Parathyroid adenoma (tissue), 2 donors: ENCODE results near the gene ECI2.
"Not testable (repeated sequence)": the region's sequence is repeated elsewhere in the genome, so short reads cannot be mapped to it uniquely, and the experiment has no call there.

ENCODE experiments used
- H2AFZ ChIP-seq: fragments of 300-600 bp; sonication (generic); one replicate; pipeline ENCODE4 v1.7.0; 2017; ENCODE audit warnings: antibody characterized with exemption, mild to moderate bottlenecking
- H3K27ac ChIP-seq: fragments of 300-600 bp; sonication (generic); one replicate; pipeline ENCODE4 v1.7.0; 2017
- H3K27me3 ChIP-seq: fragments of 300-600 bp; sonication (generic); one replicate; pipeline ENCODE4 v1.7.0; 2017; ENCODE audit warnings: low read length; ENCODE audit not compliant: control insufficient read depth, insufficient read depth
- H3K36me3 ChIP-seq: fragments of 300-600 bp; sonication (generic); one replicate; pipeline ENCODE4 v1.7.0; 2017; ENCODE audit warnings: low read length; ENCODE audit not compliant: control insufficient read depth, insufficient read depth
- H3K4me1 ChIP-seq: fragments of 300-600 bp; sonication (generic); one replicate; pipeline ENCODE4 v1.7.0; 2017; ENCODE audit warnings: control low read depth
- H3K4me2 ChIP-seq: fragments of 300-600 bp; sonication (generic); one replicate; pipeline ENCODE4 v1.7.0; 2017; ENCODE audit warnings: low read length
- H3K4me3 ChIP-seq: fragments of 300-600 bp; sonication (generic); one replicate; pipeline ENCODE4 v1.7.0; 2017; ENCODE audit warnings: low read depth, low read length
- H3K79me2 ChIP-seq: fragments of 300-600 bp; sonication (generic); one replicate; pipeline ENCODE4 v1.7.0; 2017; ENCODE audit warnings: control low read depth
- H3K9ac ChIP-seq: fragments of 300-600 bp; sonication (generic); one replicate; pipeline ENCODE4 v1.7.0; 2017; ENCODE audit warnings: mild to moderate bottlenecking
- H3K9me3 ChIP-seq: fragments of 300-600 bp; sonication (generic); one replicate; pipeline ENCODE4 v1.7.0; 2017; ENCODE audit warnings: low read length; ENCODE audit not compliant: control insufficient read depth
- CTCF ChIP-seq: fragments of 300-600 bp; sonication (generic); IDR thresholded peaks from one replicate; pipeline ENCODE4 v1.7.0; 2017; ENCODE audit warnings: antibody characterized with exemption, mild to moderate bottlenecking
- donor health status: primary hyperparathyroidism.

Gene ECI2

GRCh38 chr6:4100655-4101054 is 34.7 kb downstream of the ECI2 start:
- Histone ChIP-seq H2AFZ (no peak overlapping the region), H3K9ac (no peak overlapping the region), H3K27me3 (no peaks in the 10 kb centered on the region), H3K27ac (no peak overlapping the region), H3K4me2 (no peak overlapping the region), H3K9me3 (no peaks in the 10 kb centered on the region), H3K36me3 (no peaks in the 10 kb centered on the region), H3K4me3 (no peak overlapping the region), H3K4me1 (no peaks in the 10 kb centered on the region), H3K79me2 (no peaks in the 10 kb centered on the region)
- TF ChIP-seq CTCF: no peak

GRCh38 chr6:4093288-4093687 is 42.1 kb downstream of the ECI2 start:
- H3K27me3 ChIP-seq: no peaks in the 10 kb centered on the region
- no peak overlapping the region for H3K9ac ChIP-seq
- TF ChIP-seq CTCF: no peak
- H3K27ac ChIP-seq: no peak overlapping the region
- no peaks in the 10 kb centered on the region for H3K4me1 ChIP-seq
- H3K36me3 ChIP-seq: no peaks in the 10 kb centered on the region
- H3K4me2 ChIP-seq: no peak overlapping the region
- H3K9me3 ChIP-seq: no peaks in the 10 kb centered on the region
- H3K79me2 ChIP-seq: no peaks in the 10 kb centered on the region
- H2AFZ ChIP-seq: no peak overlapping the region
- no peak overlapping the region for H3K4me3 ChIP-seq

GRCh38 chr6:4091941-4092340 is 43.4 kb downstream of the ECI2 start:
- H3K27me3 ChIP-seq: no peaks in the 10 kb centered on the region
- no peaks in the 10 kb centered on the region for H3K4me1 ChIP-seq
- no peak overlapping the region for H3K4me3 ChIP-seq
- H3K27ac ChIP-seq: no peak overlapping the region
- no peak overlapping the region for H3K4me2 ChIP-seq
- TF ChIP-seq CTCF: no peak
- H3K9me3 ChIP-seq: no peaks in the 10 kb centered on the region
- H3K79me2 ChIP-seq: no peaks in the 10 kb centered on the region
- no peak overlapping the region for H3K9ac ChIP-seq
- no peaks in the 10 kb centered on the region for H3K36me3 ChIP-seq
- H2AFZ ChIP-seq: no peak overlapping the region

- H3K4me2 ChIP-seq, H3K36me3 ChIP-seq, H3K79me2 ChIP-seq, H3K27me3 ChIP-seq, H3K4me1 ChIP-seq, H3K27ac ChIP-seq, H3K4me3 ChIP-seq, H2AFZ ChIP-seq, H3K9me3 ChIP-seq, H3K9ac ChIP-seq: not testable (repeated sequence)
Measured at GRCh38 chr6:4090043-4090442, 45.3 kb downstream of the ECI2 start.

- Histone ChIP-seq H2AFZ (no peak overlapping the region), H3K4me3 (no peak overlapping the region), H3K4me1 (no peaks in the 10 kb centered on the region)
Measured at GRCh38 chr6:4088704-4089103, 46.7 kb downstream of the ECI2 start.

More at GRCh38 chr6:4088704-4089103, 46.7 kb downstream of the ECI2 start:
- H3K79me2 ChIP-seq: no peaks in the 10 kb centered on the region
- no peak for TF ChIP-seq CTCF
- no peaks in the 10 kb centered on the region for H3K36me3 ChIP-seq
- no peak overlapping the region for H3K27ac ChIP-seq
- no peaks in the 10 kb centered on the region for H3K27me3 ChIP-seq
- no peak overlapping the region for H3K9ac ChIP-seq
- no peak overlapping the region for H3K4me2 ChIP-seq
- no peaks in the 10 kb centered on the region for H3K9me3 ChIP-seq
